Measurements from ENCODE around the gene RPGRIP1. TPM values are rescaled to one million over a fixed set of nuclear protein-coding genes. Genes with fewer than 3 reads are reported as not detected.

Gene RPGRIP1
- total RNA-seq, 1 experiment from 2014 or later = 0.50 TPM

- TF ChIP-seq TEAD1 (CRISPR knock-in tag; IDR thresholded peaks at IDR 0.05) (no peak), NR2C2 (CRISPR knock-in tag; IDR thresholded peaks at IDR 0.05) (no peak), ZNF416 (CRISPR knock-in tag; IDR thresholded peaks at IDR 0.05) (0 out of 2 replicates have a peak, but pooled peaks have one; percentile 44), ZNF512 (CRISPR knock-in tag; IDR thresholded peaks at IDR 0.05; ENCODE audit: borderline replicate concordance) (no peak), ZNF281 (CRISPR knock-in tag; IDR thresholded peaks at IDR 0.05) (no peak), STAT6 (CRISPR knock-in tag; conservative IDR thresholded peaks at IDR 0.05; ENCODE audit: low read depth) (no peak), JUN (CRISPR knock-in tag; IDR thresholded peaks at IDR 0.05) (no peak), NFE2L1 (CRISPR knock-in tag; IDR thresholded peaks at IDR 0.05) (no peak), NR3C1 (CRISPR knock-in tag; conservative IDR thresholded peaks at IDR 0.05; ENCODE audit: low read depth) (no peak), KAT7 (CRISPR knock-in tag; IDR thresholded peaks at IDR 0.05; ENCODE audit: borderline replicate concordance) (0 out of 2 replicates have a peak, but pooled peaks have one; percentile 48), CREM (CRISPR knock-in tag; IDR thresholded peaks at IDR 0.05) (0 out of 2 replicates have a peak, but pooled peaks have one; percentile 7), ZNF138 (CRISPR knock-in tag; conservative IDR thresholded peaks at IDR 0.05) (no peak), ZNF425 (CRISPR knock-in tag; conservative IDR thresholded peaks at IDR 0.05) (no peak), ERG (CRISPR knock-in tag; IDR thresholded peaks at IDR 0.05) (no peak), CTCF (IDR thresholded peaks at IDR 0.05) (no peak), E2F1 (CRISPR knock-in tag; IDR thresholded peaks at IDR 0.05) (no peak), USF1 (CRISPR knock-in tag; IDR thresholded peaks at IDR 0.05) (no peak), NFYB (CRISPR knock-in tag; conservative IDR thresholded peaks at IDR 0.05; ENCODE audit: low read depth) (no peak), PREB (CRISPR knock-in tag; IDR thresholded peaks at IDR 0.05; ENCODE audit: borderline replicate concordance) (peak; percentile 87; the same call in 1 of the 2 replicates), ZBTB21 (CRISPR knock-in tag; IDR thresholded peaks at IDR 0.05; ENCODE audit: borderline replicate concordance) (no peak), E2F4 (CRISPR knock-in tag; IDR thresholded peaks at IDR 0.05; ENCODE audit: borderline replicate concordance, low read depth) (no peak)
These were observed 11.1 kb upstream of the RPGRIP1 start (continued) for GRCh38 chr14:21268617-21269251.

All from WTC11 (cell line).